Spleen (tissue), 7 donors: ENCODE results near the gene AGBL3.

ENCODE experiments used
- POLR2A ChIP-seq, 3 donors: fragments of 450-650 bp; IDR thresholded peaks; one replicate each; pipeline ENCODE4 v1.5.1; 2017; ENCODE audit warnings: antibody characterized with exemption in 3 of 3, mild to moderate bottlenecking in 1 of 3
- POLR2AphosphoS5 ChIP-seq, 3 donors: sonication (generic); formaldehyde crosslinking; IDR thresholded peaks; one replicate each; pipeline ENCODE4 v1.5.1; 2017; ENCODE audit warnings: antibody characterized with exemption in 3 of 3
- TF ChIP-seq, protein P1 (sequence below), 11 experiments: fragments of 200-600 bp in 7 of 11; fragments of 450-650 bp in 4 of 11; sonication (generic) in 4 of 11; IDR thresholded peaks in 8 of 11; conservative IDR thresholded peaks in 3 of 11; 1 replicate in 7 of 11; 2 replicates in 4 of 11; pipeline versions ENCODE4 v1.4.0 to v1.8.0; 2016 to 2021; ENCODE audit warnings: antibody characterized with exemption in 11 of 11, inconsistent platforms in 4 of 11, mild to moderate bottlenecking in 1 of 11
- donor health status: DM: no; HTN: no; CAD: no; lungs with moderate emphysema.
- donor health status: DM: no; HTN: no; CAD: no.
- donor health status: DM: no; HTN: no; CAD: no.

DNA sequence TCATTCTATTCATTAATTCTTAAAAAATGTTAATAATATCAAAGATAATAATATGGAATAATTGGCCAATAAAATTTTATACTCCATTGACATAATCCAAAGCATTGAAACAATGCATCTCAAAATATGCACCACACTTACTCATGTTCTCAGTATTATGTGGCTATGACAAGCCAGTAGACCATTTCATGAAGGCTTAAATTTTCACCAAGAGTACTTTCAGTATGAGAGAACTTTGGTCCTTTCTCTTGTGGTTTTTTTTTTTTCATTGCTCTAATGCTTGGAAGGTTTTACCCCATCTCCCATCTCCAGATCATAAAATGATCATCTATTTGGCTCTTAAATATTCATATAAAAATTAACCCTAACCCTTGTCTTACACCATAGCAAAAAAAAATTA is 116.1 kb downstream of the AGBL3 start:
- TF ChIP-seq, protein P1, sequence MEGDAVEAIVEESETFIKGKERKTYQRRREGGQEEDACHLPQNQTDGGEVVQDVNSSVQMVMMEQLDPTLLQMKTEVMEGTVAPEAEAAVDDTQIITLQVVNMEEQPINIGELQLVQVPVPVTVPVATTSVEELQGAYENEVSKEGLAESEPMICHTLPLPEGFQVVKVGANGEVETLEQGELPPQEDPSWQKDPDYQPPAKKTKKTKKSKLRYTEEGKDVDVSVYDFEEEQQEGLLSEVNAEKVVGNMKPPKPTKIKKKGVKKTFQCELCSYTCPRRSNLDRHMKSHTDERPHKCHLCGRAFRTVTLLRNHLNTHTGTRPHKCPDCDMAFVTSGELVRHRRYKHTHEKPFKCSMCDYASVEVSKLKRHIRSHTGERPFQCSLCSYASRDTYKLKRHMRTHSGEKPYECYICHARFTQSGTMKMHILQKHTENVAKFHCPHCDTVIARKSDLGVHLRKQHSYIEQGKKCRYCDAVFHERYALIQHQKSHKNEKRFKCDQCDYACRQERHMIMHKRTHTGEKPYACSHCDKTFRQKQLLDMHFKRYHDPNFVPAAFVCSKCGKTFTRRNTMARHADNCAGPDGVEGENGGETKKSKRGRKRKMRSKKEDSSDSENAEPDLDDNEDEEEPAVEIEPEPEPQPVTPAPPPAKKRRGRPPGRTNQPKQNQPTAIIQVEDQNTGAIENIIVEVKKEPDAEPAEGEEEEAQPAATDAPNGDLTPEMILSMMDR (IDR thresholded peaks at IDR 0.05 in 8 of 11, conservative IDR thresholded peaks at IDR 0.05 in 3 of 11): no peak
- TF ChIP-seq POLR2AphosphoS5 (IDR thresholded peaks at IDR 0.05) (no peak), POLR2A (IDR thresholded peaks at IDR 0.05) (no peak)
